Caco-2 (cell line): ENCODE data around the gene PLSCR2. TPM values are rescaled to one million over a fixed set of nuclear protein-coding genes. Genes with fewer than 3 reads are reported as not detected.

Source experiments
- BruUV-seq: library from RNA; stranded (reverse); fragments of 400-500 nt; replicated peaks from 2 replicates; lab custom pipeline; 2021; lab: Mats Ljungman, UMichigan
- CTCF ChIA-PET: fragments of 300-600 bp; sonication (Branson Sonifier 250); formaldehyde crosslinking; loops from one replicate; lab custom pipeline; 2022; ENCODE audit warnings: antibody characterized with exemption; lab: Charles Lee
- POLR2A ChIA-PET: fragments of 300-600 bp; sonication (Branson Sonifier 250); formaldehyde crosslinking; loops from one replicate; lab custom pipeline; 2022; ENCODE audit warnings: antibody characterized with exemption; lab: Charles Lee
- DNase-seq, 2 experiments: peaks; one replicate each; pipeline versions ENCODE4 v3.0.0 to v3.0.0-alpha.2; 2020 to 2022
- H3K27me3 ChIP-seq: replicated peaks from 2 replicates; pipeline ENCODE4 v1.6.0; 2011; ENCODE audit warnings: low read length; ENCODE audit not compliant: control insufficient read depth, insufficient read depth
- H3K36me3 ChIP-seq: 2 replicates; pipeline ENCODE4 v1.5.1; 2011; ENCODE audit warnings: low read length; ENCODE audit not compliant: control insufficient read depth, insufficient read depth
- H3K4me1 ChIP-seq: fragments of 250-450 bp; sonication (Bioruptor Pico); 2 replicates; pipeline ENCODE4 v1.5.1; 2020; ENCODE audit warnings: mild to moderate bottlenecking
- H3K4me3 ChIP-seq: 2 replicates; pipeline ENCODE4 v1.5.1; 2011; ENCODE audit warnings: low read depth, mild to moderate bottlenecking, control low read depth, low read length
- H3K9me3 ChIP-seq: fragments of 250-450 bp; sonication (Bioruptor Pico); 2 replicates; pipeline ENCODE4 v1.5.1; 2020; ENCODE audit warnings: mild to moderate bottlenecking, moderate library complexity
- H3K27ac Mint-ChIP-seq: one replicate; pipeline ENCODE4 v1.8.0; 2022; ENCODE audit warnings: mixed read lengths; ENCODE audit not compliant: unreplicated experiment
- H3K27me3 Mint-ChIP-seq: one replicate; pipeline ENCODE4 v1.8.0; 2022; ENCODE audit warnings: mixed read lengths; ENCODE audit not compliant: insufficient read depth, unreplicated experiment
- H3K36me3 Mint-ChIP-seq: one replicate; pipeline ENCODE4 v1.8.0; 2022; ENCODE audit warnings: mild to moderate bottlenecking, mixed read lengths; ENCODE audit not compliant: insufficient read depth, unreplicated experiment
- H3K4me1 Mint-ChIP-seq: one replicate; pipeline ENCODE4 v1.8.0; 2022; ENCODE audit warnings: low read depth, mixed read lengths; ENCODE audit not compliant: unreplicated experiment
- H3K4me3 Mint-ChIP-seq: one replicate; pipeline ENCODE4 v1.8.0; 2022; ENCODE audit warnings: mild to moderate bottlenecking, moderate library complexity, mixed read lengths; ENCODE audit not compliant: unreplicated experiment
- H3K9me3 Mint-ChIP-seq: one replicate; pipeline ENCODE4 v1.8.0; 2022; ENCODE audit warnings: mixed read lengths; ENCODE audit not compliant: unreplicated experiment
- CTCF ChIP-seq, 2 experiments: fragments of 200-600 bp in 1 of 2; IDR thresholded peaks; 1 replicate in 1 of 2; 2 replicates in 1 of 2; pipeline versions ENCODE4 v1.5.1 to v1.8.0; 2011 to 2022; ENCODE audit warnings: antibody characterized with exemption in 1 of 2, control low read depth in 1 of 2, inconsistent platforms in 1 of 2, low read depth in 1 of 2, low read length in 1 of 2, mild to moderate bottlenecking in 1 of 2, moderate library complexity in 1 of 2; ENCODE audit not compliant: insufficient read depth in 1 of 2, severe bottlenecking in 1 of 2, unreplicated experiment in 1 of 2
- intact Hi-C: fragments of 100-400 bp; cut with micrococcal nuclease; formaldehyde crosslinking; loops from one replicate; pipeline ENCODE4 v1.10.0; 2022; ENCODE audit not compliant: unreplicated experiment
- total RNA-seq: library from RNA; stranded (reverse); gene quantifications from 2 replicates; pipeline ENCODE4 v1.2.3, GENCODE V29; 2022

PLSCR2 gene
- total RNA-seq, 1 experiment from 2014 or later: not detected

- no peak for TF ChIP-seq CTCF (IDR thresholded peaks at IDR 0.05; ENCODE audit: insufficient read depth in 1 of 2, low read depth in 1 of 2, low read length in 1 of 2, severe bottlenecking in 1 of 2, unreplicated experiment in 1 of 2)
- Mint-ChIP-seq H3K4me1 (no peaks in the 10 kb centered on the region), H3K4me3 (no peak overlapping the region), H3K27me3 (no peaks in the 10 kb centered on the region), H3K27ac (no peak overlapping the region), H3K9me3 (no peaks in the 10 kb centered on the region), H3K36me3 (no peaks in the 10 kb centered on the region)
- no TSS peak for BruUV-seq
- POLR2A ChIA-PET: no interaction called here
- DNase-seq: no peak
- Histone ChIP-seq H3K27me3 (no peaks in the 10 kb centered on the region), H3K4me1 (no peaks in the 10 kb centered on the region), H3K9me3 (no peaks in the 10 kb centered on the region), H3K36me3 (no peaks in the 10 kb centered on the region), H3K4me3 (no peak overlapping the region)
- CTCF ChIA-PET: no interaction called here
- intact Hi-C loops: no loop called here
These were observed 2.8 kb downstream of the PLSCR2 start for GRCh38 chr3:146466604-146467003.

GRCh38 chr3:146465693-146466465 lies 3.5 kb downstream of the PLSCR2 start:
- H3K27ac Mint-ChIP-seq: no peak overlapping the region
- no TSS peak for BruUV-seq
- intact Hi-C loops: no loop called here
- H3K9me3 ChIP-seq: no peaks in the 10 kb centered on the region
- no peaks in the 10 kb centered on the region for H3K36me3 ChIP-seq
- no peaks in the 10 kb centered on the region for H3K4me1 ChIP-seq
- no peak for TF ChIP-seq CTCF (IDR thresholded peaks at IDR 0.05; ENCODE audit: insufficient read depth in 1 of 2, low read depth in 1 of 2, low read length in 1 of 2, severe bottlenecking in 1 of 2, unreplicated experiment in 1 of 2)
- ChIA-PET CTCF (no interaction called here), POLR2A (no interaction called here)
- no peak overlapping the region for H3K4me3 ChIP-seq
- H3K27me3 ChIP-seq: no peaks in the 10 kb centered on the region
- no peaks in the 10 kb centered on the region for H3K27me3 Mint-ChIP-seq
- H3K9me3 Mint-ChIP-seq: no peaks in the 10 kb centered on the region
- no peaks in the 10 kb centered on the region for H3K4me1 Mint-ChIP-seq
- no peak for DNase-seq
- H3K36me3 Mint-ChIP-seq: no peaks in the 10 kb centered on the region
- no peak overlapping the region for H3K4me3 Mint-ChIP-seq

- intact Hi-C loops: no loop called here
- H3K36me3 Mint-ChIP-seq: no peaks in the 10 kb centered on the region
- Histone ChIP-seq H3K4me3 (no peak overlapping the region), H3K4me1 (no peaks in the 10 kb centered on the region), H3K27me3 (no peaks in the 10 kb centered on the region), H3K9me3 (no peaks in the 10 kb centered on the region), H3K36me3 (no peaks in the 10 kb centered on the region)
- no peak for TF ChIP-seq CTCF (IDR thresholded peaks at IDR 0.05; ENCODE audit: insufficient read depth in 1 of 2, low read depth in 1 of 2, low read length in 1 of 2, severe bottlenecking in 1 of 2, unreplicated experiment in 1 of 2)
- no peaks in the 10 kb centered on the region for H3K4me1 Mint-ChIP-seq
- no peaks in the 10 kb centered on the region for H3K27me3 Mint-ChIP-seq
- ChIA-PET POLR2A (no interaction called here), CTCF (no interaction called here)
- no TSS peak for BruUV-seq
- H3K27ac Mint-ChIP-seq: no peak overlapping the region
- H3K9me3 Mint-ChIP-seq: no peaks in the 10 kb centered on the region
- H3K4me3 Mint-ChIP-seq: no peak overlapping the region
- no peak for DNase-seq
These were observed 4.6 kb downstream of the PLSCR2 start for GRCh38 chr3:146464783-146465182.
